ENCODE results near the gene NRG2.

The NRG2 gene

DNA sequence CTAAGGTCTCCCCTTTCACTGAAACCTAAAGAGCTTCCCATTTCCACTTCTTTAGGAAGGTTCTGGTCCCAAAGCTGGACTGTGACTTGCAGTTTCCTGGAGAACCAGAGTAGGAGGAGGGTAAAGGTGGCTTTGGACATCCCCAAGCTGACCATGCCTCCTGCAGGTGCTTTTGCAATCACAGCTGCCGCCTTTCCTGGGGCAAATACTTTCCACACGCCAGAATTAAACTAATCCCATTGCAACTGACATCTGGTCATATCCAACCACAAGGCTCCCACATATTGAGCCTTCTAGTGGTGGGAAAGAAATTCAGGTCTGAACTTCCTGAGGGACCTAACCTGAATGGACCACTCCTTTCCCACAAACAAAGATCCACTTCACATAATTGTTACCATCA lies 92.7 kb downstream of the NRG2 start:
- Histone ChIP-seq H3K9me3 (ENCODE audit: control insufficient read depth, low read length) (no peaks in the 10 kb centered on the region), H3K4me1 (ENCODE audit: control insufficient read depth, insufficient read depth, low read length) (no peaks in the 10 kb centered on the region), H3K36me3 (ENCODE audit: control insufficient read depth, insufficient read depth, low read length) (no peaks in the 10 kb centered on the region), H3K4me3 (ENCODE audit: low read length) (no peak overlapping the region), H3K9ac (ENCODE audit: low read length) (no peak overlapping the region), H3K27me3 (ENCODE audit: control insufficient read depth, insufficient read depth, low read length) (no peaks in the 10 kb centered on the region)

DNA sequence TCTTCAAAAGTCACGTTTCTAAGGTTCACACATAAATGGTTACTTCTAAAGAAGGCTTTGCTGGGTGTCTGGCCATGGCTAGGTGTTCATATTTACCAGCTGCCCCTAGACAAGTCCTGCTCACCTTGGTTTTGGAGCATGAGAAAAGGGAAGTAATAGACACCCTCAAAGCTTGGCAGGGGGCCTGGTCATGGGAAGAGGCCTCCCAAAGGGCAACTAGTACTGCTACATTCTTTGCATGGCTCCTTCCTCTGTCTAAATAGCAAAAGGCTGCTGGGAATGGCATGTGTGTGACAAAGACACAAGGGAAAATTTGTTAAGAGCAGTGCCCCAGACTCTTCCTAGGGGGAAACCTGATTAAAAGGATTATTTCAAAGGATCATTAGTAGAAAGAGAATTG lies 93.4 kb downstream of the NRG2 start:
- Histone ChIP-seq H3K9ac (ENCODE audit: low read length) (no peak overlapping the region), H3K27me3 (ENCODE audit: control insufficient read depth, insufficient read depth, low read length) (no peaks in the 10 kb centered on the region), H3K36me3 (ENCODE audit: control insufficient read depth, insufficient read depth, low read length) (no peaks in the 10 kb centered on the region), H3K4me3 (ENCODE audit: low read length) (no peak overlapping the region), H3K9me3 (ENCODE audit: control insufficient read depth, low read length) (no peaks in the 10 kb centered on the region), H3K4me1 (ENCODE audit: control insufficient read depth, insufficient read depth, low read length) (no peaks in the 10 kb centered on the region)

DNA sequence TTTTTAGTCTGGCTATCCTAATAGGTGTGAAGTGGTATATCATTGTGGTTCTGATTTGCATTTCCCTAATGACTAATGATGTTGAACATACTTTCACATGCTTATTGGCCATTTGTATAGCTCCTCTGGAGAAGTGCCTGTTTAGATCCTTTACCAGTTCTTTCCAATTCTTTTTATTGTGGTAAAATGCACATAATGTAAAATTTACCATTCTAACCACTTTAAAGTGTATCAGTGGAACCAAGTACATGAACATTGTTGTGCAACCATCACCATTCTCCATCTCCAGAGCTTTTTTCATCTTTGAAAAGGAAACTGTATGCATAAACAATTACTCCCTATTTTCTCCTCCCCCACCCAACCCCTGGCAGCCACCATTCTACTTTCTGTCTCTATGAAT lies 95.4 kb downstream of the NRG2 start:
- Histone ChIP-seq H3K36me3 (ENCODE audit: control insufficient read depth, insufficient read depth, low read length) (no peaks in the 10 kb centered on the region), H3K9me3 (ENCODE audit: control insufficient read depth, low read length) (no peaks in the 10 kb centered on the region)

DNA sequence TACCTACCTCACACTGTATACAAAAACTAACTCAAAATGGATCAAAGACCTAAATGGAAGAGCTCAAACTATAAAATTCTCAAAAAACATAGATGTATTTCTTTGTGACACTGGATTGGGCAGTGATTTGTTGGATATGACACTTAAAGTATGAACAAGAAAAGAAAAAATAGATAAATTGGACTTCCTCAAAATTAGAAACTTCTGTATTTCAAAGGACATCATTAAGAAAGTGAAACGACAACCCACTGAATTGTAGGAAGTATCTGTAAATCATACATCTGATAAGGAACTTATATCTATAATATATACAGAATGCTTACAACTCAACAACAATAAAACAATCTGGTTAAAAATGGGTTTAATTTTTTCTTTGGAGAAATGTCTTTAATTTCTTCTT lies 96.7 kb downstream of the NRG2 start:
- Histone ChIP-seq H3K36me3 (ENCODE audit: control insufficient read depth, insufficient read depth, low read length) (no peaks in the 10 kb centered on the region), H3K4me1 (ENCODE audit: control insufficient read depth, insufficient read depth, low read length) (no peaks in the 10 kb centered on the region), H3K27me3 (ENCODE audit: control insufficient read depth, insufficient read depth, low read length) (no peaks in the 10 kb centered on the region), H3K4me3 (ENCODE audit: low read length) (no peak overlapping the region), H3K9me3 (ENCODE audit: control insufficient read depth, low read length) (no peaks in the 10 kb centered on the region), H3K9ac (ENCODE audit: low read length) (no peak overlapping the region)

More for the DNA sequence above, 95.4 kb downstream of the NRG2 start:
- Histone ChIP-seq H3K9ac (ENCODE audit: low read length) (no peak overlapping the region), H3K4me1 (ENCODE audit: control insufficient read depth, insufficient read depth, low read length) (no peaks in the 10 kb centered on the region), H3K4me3 (ENCODE audit: low read length) (no peak overlapping the region), H3K27me3 (ENCODE audit: control insufficient read depth, insufficient read depth, low read length) (no peaks in the 10 kb centered on the region)

DNA sequence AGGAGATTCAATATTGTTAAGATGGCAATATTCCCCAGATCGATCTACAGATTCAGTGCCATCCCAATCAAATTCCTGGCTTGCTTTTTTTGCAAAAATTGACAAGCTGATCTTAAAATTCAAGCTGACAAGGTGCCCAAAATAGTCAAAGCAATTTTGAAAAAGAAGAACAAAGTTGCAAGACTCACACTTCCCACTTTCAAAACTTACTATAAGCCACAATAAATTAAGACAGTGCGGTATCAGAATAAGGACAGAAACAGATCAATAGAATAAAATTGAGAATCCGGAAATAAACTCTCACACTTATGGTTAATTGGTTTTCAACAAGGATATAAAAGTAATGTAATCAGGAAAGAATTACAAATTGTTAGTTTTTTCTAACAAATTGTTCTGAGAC lies 97.1 kb downstream of the NRG2 start:
- H3K9me3 ChIP-seq (ENCODE audit: control insufficient read depth, low read length) = no peaks in the 10 kb centered on the region
- no peaks in the 10 kb centered on the region for H3K27me3 ChIP-seq (ENCODE audit: control insufficient read depth, insufficient read depth, low read length)
- no peaks in the 10 kb centered on the region for H3K36me3 ChIP-seq (ENCODE audit: control insufficient read depth, insufficient read depth, low read length)
- H3K4me3 ChIP-seq (ENCODE audit: low read length) = no peak overlapping the region
- H3K4me1 ChIP-seq (ENCODE audit: control insufficient read depth, insufficient read depth, low read length) = no peaks in the 10 kb centered on the region
- H3K9ac ChIP-seq (ENCODE audit: low read length) = no peak overlapping the region

DNA sequence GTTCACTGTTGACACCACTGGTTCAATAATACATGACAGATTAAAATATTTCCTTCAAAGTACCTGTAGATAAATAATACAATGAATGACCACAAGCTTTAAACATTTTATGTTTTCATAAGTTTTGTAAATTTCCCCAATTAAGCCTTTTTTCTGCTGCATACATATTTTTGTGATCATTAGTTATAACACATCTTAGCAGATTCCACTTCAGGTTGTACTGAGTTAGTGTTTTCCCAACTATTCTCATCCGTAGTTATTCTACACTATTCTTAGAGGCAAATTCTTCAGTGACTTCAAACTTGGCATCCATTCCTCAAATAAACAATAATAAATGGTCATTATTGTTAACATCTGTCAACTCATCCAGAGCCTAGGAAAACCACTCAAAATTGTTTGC lies 100.9 kb downstream of the NRG2 start:
- Histone ChIP-seq H3K9me3 (ENCODE audit: control insufficient read depth, low read length) (no peaks in the 10 kb centered on the region), H3K27me3 (ENCODE audit: control insufficient read depth, insufficient read depth, low read length) (no peaks in the 10 kb centered on the region), H3K4me3 (ENCODE audit: low read length) (no peak overlapping the region), H3K9ac (ENCODE audit: low read length) (no peak overlapping the region), H3K36me3 (ENCODE audit: control insufficient read depth, insufficient read depth, low read length) (no peaks in the 10 kb centered on the region), H3K4me1 (ENCODE audit: control insufficient read depth, insufficient read depth, low read length) (no peaks in the 10 kb centered on the region)

DNA sequence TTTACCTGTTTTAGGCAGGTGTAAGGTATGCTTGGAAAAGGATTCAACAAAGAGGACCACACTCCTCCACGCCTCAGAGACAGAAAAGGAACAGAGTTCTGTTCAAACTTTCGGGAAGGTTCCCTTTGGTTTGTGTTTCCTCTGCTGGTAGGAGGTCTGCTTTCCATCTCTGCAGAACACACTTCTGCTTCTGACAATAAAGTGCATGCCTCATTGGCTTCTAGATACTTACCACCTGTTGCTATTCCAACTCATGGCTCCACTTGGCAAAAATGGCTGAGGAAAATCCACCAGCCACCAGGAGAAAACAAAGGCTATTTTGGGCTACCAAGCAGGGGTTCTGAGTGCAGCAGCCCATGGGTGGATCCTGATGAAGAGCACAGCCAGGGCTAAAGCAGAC lies 112.7 kb downstream of the NRG2 start:
- Histone ChIP-seq H3K36me3 (ENCODE audit: control insufficient read depth, insufficient read depth, low read length) (no peaks in the 10 kb centered on the region), H3K4me3 (ENCODE audit: low read length) (no peak overlapping the region), H3K4me1 (ENCODE audit: control insufficient read depth, insufficient read depth, low read length) (no peaks in the 10 kb centered on the region), H3K27me3 (ENCODE audit: control insufficient read depth, insufficient read depth, low read length) (peaks cover 13% of the 10 kb centered on the region), H3K9me3 (ENCODE audit: control insufficient read depth, low read length) (no peaks in the 10 kb centered on the region), H3K9ac (ENCODE audit: low read length) (no peak overlapping the region)

DNA sequence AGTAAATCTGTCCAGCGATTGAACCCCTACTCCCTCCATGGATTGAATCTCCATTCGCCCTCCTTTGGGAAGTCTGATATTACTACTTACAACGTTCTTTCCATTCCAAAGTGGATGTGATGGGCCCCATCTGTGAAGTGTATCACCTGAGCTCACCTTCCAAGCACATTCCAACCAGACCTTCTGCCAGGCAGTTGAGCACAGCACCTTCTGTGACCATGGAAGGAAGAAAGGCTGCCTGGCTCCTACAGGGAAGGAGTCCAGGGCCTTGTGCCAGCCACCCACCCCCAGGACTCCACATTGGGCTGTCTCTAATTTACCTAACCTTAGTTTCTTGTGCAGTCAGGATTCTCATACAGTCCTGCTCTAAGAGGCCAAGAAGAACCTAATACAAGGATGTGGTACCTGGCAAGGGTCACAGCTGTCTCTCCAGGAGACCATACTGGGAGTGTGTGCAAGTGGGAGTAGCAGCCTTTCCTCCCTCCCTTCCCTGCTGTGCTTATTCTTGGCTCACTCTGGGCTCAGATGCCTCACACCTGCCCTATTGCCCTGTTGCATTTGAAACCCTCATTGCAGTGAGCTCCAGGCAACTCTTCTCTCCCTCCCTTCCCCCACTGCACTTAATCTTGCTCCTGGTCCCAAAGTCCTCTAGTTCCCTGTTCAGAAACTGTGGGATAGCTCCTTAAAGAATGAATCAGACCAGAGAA lies 116.1 kb downstream of the NRG2 start:
- Histone ChIP-seq H3K4me1 (ENCODE audit: control insufficient read depth, insufficient read depth, low read length) (no peaks in the 10 kb centered on the region), H3K9me3 (ENCODE audit: control insufficient read depth, low read length) (no peaks in the 10 kb centered on the region), H3K36me3 (ENCODE audit: control insufficient read depth, insufficient read depth, low read length) (no peaks in the 10 kb centered on the region), H3K4me3 (ENCODE audit: low read length) (no peak overlapping the region), H3K27me3 (ENCODE audit: control insufficient read depth, insufficient read depth, low read length) (peaks cover 13% of the 10 kb centered on the region), H3K9ac (ENCODE audit: low read length) (no peak overlapping the region)

DNA sequence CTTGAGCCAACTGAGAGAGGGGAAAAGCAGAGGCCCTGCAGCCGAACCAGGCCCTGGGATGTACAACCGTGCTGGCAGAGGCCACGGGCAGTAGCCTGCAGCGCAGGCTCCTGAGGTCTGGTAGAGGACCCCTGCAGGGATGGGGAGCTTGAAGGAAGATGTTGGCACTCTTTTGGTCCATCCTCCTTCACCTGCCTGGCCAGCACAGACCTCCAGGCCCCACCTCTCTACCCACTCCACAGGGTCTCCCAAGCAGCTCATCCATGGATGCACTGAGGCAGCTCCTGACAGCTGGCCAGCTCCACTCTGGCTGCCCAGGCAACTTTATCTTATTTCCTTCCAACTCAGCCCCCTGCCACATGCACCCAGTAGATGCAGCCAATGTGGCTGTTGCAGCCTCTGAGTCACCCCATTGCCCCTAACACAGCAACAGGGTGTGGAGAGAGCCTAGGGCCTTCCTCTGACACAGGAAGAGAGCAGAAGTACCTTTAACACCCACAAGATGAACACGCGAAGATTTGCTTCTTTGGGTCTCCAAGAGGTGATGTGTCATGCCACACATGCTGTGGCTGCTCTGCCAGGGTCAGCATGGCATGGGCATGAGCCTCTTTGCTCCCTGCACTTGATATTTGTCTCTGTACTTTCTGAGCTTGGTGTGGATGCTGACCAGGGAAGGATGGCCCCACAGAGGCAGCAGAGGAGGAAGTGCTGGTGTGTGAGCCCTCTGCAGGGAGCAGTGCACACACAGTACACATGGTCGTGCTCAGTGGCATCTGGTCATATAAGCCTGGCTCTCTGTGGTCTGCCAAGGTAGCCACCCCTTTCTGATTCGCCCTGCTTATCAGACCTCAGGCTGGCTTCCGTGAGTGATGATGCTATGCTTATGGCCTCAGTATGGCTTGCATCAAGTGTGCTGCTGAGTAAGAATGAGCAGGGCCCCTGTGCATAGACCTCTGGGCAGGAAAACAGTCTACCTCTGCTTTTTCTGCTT lies 117.2 kb downstream of the NRG2 start:
- Histone ChIP-seq H3K27me3 (ENCODE audit: control insufficient read depth, insufficient read depth, low read length) (peaks cover 13% of the 10 kb centered on the region), H3K4me1 (ENCODE audit: control insufficient read depth, insufficient read depth, low read length) (no peaks in the 10 kb centered on the region), H3K9me3 (ENCODE audit: control insufficient read depth, low read length) (no peaks in the 10 kb centered on the region), H3K9ac (ENCODE audit: low read length) (no peak overlapping the region), H3K36me3 (ENCODE audit: control insufficient read depth, insufficient read depth, low read length) (no peaks in the 10 kb centered on the region), H3K4me3 (ENCODE audit: low read length) (no peak overlapping the region)

DNA sequence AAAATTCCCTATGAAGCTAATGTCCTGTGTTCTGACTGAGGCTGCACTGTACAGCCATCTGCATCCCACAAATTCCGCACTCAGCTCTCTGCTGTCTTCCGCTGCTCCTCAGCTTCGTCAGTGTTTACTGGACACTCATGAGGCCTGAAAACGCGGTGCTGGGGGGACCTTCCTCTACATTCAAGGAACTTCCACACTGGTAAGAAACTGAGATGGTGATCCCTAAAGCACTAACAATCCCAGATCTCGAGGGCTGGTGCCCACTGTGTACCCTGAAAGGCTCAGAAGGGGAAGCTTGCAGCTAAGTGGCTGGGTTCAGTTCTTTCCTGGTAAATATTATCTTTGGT lies 117.9 kb downstream of the NRG2 start:
- no peaks in the 10 kb centered on the region for H3K36me3 ChIP-seq (ENCODE audit: control insufficient read depth, insufficient read depth, low read length)
- H3K4me1 ChIP-seq (ENCODE audit: control insufficient read depth, insufficient read depth, low read length) = no peaks in the 10 kb centered on the region
- peaks cover 13% of the 10 kb centered on the region for H3K27me3 ChIP-seq (ENCODE audit: control insufficient read depth, insufficient read depth, low read length)
- no peaks in the 10 kb centered on the region for H3K9me3 ChIP-seq (ENCODE audit: control insufficient read depth, low read length)
- no peak overlapping the region for H3K9ac ChIP-seq (ENCODE audit: low read length)
- no peak overlapping the region for H3K4me3 ChIP-seq (ENCODE audit: low read length)

DNA sequence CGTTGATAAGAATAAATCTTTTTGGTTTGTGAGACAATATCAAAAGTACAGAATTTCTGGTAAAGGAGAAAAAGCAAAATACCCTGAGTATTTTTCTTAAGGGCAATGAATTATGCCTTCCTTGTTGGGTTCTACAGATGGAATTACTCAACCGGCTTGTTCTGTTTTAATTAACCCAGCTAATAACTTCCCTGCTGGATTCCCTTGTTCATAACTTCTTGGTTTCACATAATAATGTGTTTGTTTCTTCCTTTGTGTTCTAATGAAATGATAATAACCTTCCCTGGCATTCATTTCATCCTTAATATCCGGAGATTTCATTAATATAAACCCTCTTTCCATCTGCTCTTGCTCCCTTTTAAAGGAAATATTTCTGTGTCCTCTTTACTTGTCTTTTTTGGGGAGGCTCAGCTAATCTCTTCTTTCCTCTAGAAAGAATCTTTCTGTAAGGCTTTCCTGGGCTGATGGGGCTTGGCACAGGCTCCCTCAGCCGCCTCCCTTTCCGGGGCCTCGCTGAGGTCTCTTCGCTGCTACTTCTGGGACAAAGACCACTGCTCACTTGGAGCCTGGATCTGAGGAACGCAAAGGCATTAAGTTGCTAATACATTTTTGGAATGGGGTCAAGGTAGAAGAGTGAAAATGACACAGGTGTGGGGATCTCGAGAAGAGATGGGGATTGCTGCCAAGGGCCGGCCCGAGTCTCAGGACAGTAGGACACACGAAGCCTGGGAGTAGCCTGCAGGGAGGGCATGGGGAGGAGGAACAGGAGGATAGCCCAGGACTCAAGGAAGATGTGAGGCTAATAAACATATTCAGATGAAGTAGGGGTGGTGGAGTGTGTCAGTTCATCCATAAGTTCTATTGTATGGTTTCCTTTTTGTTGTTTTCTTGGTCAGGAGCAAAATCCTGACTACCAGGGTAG lies 118.5 kb downstream of the NRG2 start:
- H3K4me3 ChIP-seq (ENCODE audit: low read length) = no peak overlapping the region
- H3K36me3 ChIP-seq (ENCODE audit: control insufficient read depth, insufficient read depth, low read length) = no peaks in the 10 kb centered on the region
- no peaks in the 10 kb centered on the region for H3K4me1 ChIP-seq (ENCODE audit: control insufficient read depth, insufficient read depth, low read length)
- H3K9me3 ChIP-seq (ENCODE audit: control insufficient read depth, low read length) = no peaks in the 10 kb centered on the region
- H3K27me3 ChIP-seq (ENCODE audit: control insufficient read depth, insufficient read depth, low read length) = peaks cover 7% of the 10 kb centered on the region
- H3K9ac ChIP-seq (ENCODE audit: low read length) = no peak overlapping the region

All from mucosa of stomach (tissue), 1 donor.